K562 (cell line): Measurements from ENCODE around the gene CYP2A6. TPM values are rescaled to one million over a fixed set of nuclear protein-coding genes. Genes with fewer than 3 reads are reported as not detected.
"Not testable (repeated sequence)": the region's sequence is repeated elsewhere in the genome, so short reads cannot be mapped to it uniquely, and the experiment has no call there.

Source experiments
- ATAC-seq: fragments of 200-7000 bp; cut with Tn5 transposase; 3 replicates; pipeline ENCODE4 v1.9.1; 2020; ENCODE audit warnings: moderate library complexity
- BruUV-seq: library from RNA; stranded (reverse); fragments of 400-500 nt; replicated peaks from 2 replicates; lab custom pipeline; 2021; lab: Mats Ljungman, UMichigan
- CTCF ChIA-PET: fragments of 300-600 bp; formaldehyde crosslinking; extraction: SDS; loops from one replicate; lab custom pipeline; 2021; ENCODE audit warnings: low intra/inter-chr PET ratio; lab: Yijun Ruan, JAX
- POLR2A ChIA-PET: fragments of 300-600, 350-650 bp; sonication (Branson Sonifier 250); formaldehyde crosslinking; extraction: SDS; loops from one replicate; lab custom pipeline; 2021; ENCODE audit warnings: antibody characterized with exemption, inconsistent platforms; lab: Yijun Ruan, JAX
- DNase-seq, 4 experiments: peaks; one replicate each; pipeline versions ENCODE4 v3.0.0 to v3.0.0-alpha.2; 2011 to 2018; ENCODE audit warnings: low spot score in 3 of 4, mixed read lengths in 3 of 4; ENCODE audit errors: extremely low read depth in 1 of 4
- FAIRE-seq: peaks from 2 replicates; lab custom pipeline; 2011; peaks lifted over from hg19 to GRCh38; lab: Jason Lieb, UNC
- H2AFZ ChIP-seq: 2 replicates; pipeline ENCODE4 v1.6.0; 2011; ENCODE audit warnings: low read depth, low read length, control low read depth, inconsistent platforms
- H3K27ac ChIP-seq: fragments of 200-600 bp; 3 replicates; pipeline ENCODE4 v1.8.0; 2011; ENCODE audit warnings: low read depth, mild to moderate bottlenecking, control low read depth, inconsistent platforms, low read length, moderate library complexity, mixed read lengths; ENCODE audit errors: extremely low read depth
- H3K27me3 ChIP-seq, 2 experiments: fragments of 300-600 bp in 1 of 2; 2 replicates in 1 of 2; 3 replicates in 1 of 2; pipeline versions ENCODE4 v1.6.0 to v1.8.0; 2011; ENCODE audit warnings: inconsistent platforms in 2 of 2, low read length in 2 of 2, mild to moderate bottlenecking in 1 of 2, mixed read lengths in 1 of 2, moderate library complexity in 1 of 2; ENCODE audit not compliant: control insufficient read depth in 2 of 2, insufficient read depth in 2 of 2
- H3K36me3 ChIP-seq: fragments of 300-600 bp; 3 replicates; pipeline ENCODE4 v1.8.0; 2011; ENCODE audit warnings: mild to moderate bottlenecking, low read length, inconsistent platforms; ENCODE audit not compliant: control insufficient read depth, insufficient read depth
- H3K4me1 ChIP-seq, 2 experiments: fragments of 200-600 bp in 1 of 2; replicated peaks in 1 of 2; 2 replicates in 1 of 2; 3 replicates in 1 of 2; pipeline versions ENCODE4 v1.5.1 to v1.8.0; 2011; ENCODE audit warnings: inconsistent platforms in 2 of 2, low read length in 2 of 2, mild to moderate bottlenecking in 1 of 2, mixed read lengths in 1 of 2, moderate library complexity in 1 of 2; ENCODE audit not compliant: control insufficient read depth in 2 of 2, insufficient read depth in 2 of 2
- H3K4me2 ChIP-seq: 2 replicates; pipeline ENCODE4 v1.6.1; 2011; ENCODE audit warnings: low read length, control low read depth, inconsistent platforms, mixed read lengths; ENCODE audit not compliant: insufficient read depth
- H3K4me3 ChIP-seq: fragments of 200-600 bp; sonication (generic), shearing (Covaris generic); 2 replicates; pipeline ENCODE4 v1.5.1; 2016; ENCODE audit warnings: control low read depth, inconsistent platforms
- H3K79me2 ChIP-seq: fragments of 200-600 bp; 3 replicates; pipeline ENCODE4 v1.8.0; 2011; ENCODE audit warnings: low read length, inconsistent platforms; ENCODE audit not compliant: control insufficient read depth, insufficient read depth
- H3K9ac ChIP-seq, 2 experiments: 2 replicates each; pipeline versions ENCODE4 v1.6.0 to v1.6.1; 2011; ENCODE audit warnings: low read depth in 2 of 2, low read length in 2 of 2, control low read depth in 1 of 2, inconsistent platforms in 1 of 2, mild to moderate bottlenecking in 1 of 2, mixed read lengths in 1 of 2; ENCODE audit not compliant: insufficient read depth in 1 of 2
- H3K9me1 ChIP-seq: one replicate; pipeline ENCODE4 v1.6.0; 2011; ENCODE audit warnings: inconsistent platforms, mild to moderate bottlenecking, low read length, moderate library complexity; ENCODE audit not compliant: control insufficient read depth, insufficient read depth
- H3K9me3 ChIP-seq: replicated peaks from 2 replicates; pipeline ENCODE4 v1.5.1; 2011; ENCODE audit warnings: low read depth, low read length, inconsistent platforms; ENCODE audit not compliant: control insufficient read depth, insufficient read depth
- H4K20me1 ChIP-seq: replicated peaks from 2 replicates; pipeline ENCODE4 v1.6.1; 2011; ENCODE audit warnings: low read length, inconsistent platforms, mixed read lengths; ENCODE audit not compliant: control insufficient read depth, insufficient read depth
- ARID1B ChIP-seq: fragments of 450-650 bp; IDR thresholded peaks from 2 replicates; pipeline ENCODE4 v1.6.1; 2016; ENCODE audit warnings: antibody characterized with exemption, mild to moderate bottlenecking, inconsistent platforms
- CBFA2T3 ChIP-seq: fragments of 450-650 bp; IDR thresholded peaks from 2 replicates; pipeline ENCODE4 v1.6.1; 2017
- CXXC5 ChIP-seq: fragments of 250-450 bp; sonication (Bioruptor Pico); IDR thresholded peaks from 2 replicates; pipeline ENCODE4 v1.8.0; 2022; ENCODE audit warnings: inconsistent platforms, mild to moderate bottlenecking, moderate library complexity
- HDGF ChIP-seq: fragments of 450-650 bp; IDR thresholded peaks from 2 replicates; pipeline ENCODE4 v1.6.1; 2016
- MAX ChIP-seq: sonication (generic); formaldehyde crosslinking; IDR thresholded peaks from 2 replicates; pipeline ENCODE4 v1.9.0; 2022; ENCODE audit warnings: mild to moderate bottlenecking, missing genetic modification reagents
- NFE2 ChIP-seq: IDR thresholded peaks from 2 replicates; pipeline ENCODE4 v1.6.1; 2014; ENCODE audit warnings: antibody characterized with exemption, low read depth
- NR2C1 ChIP-seq, 2 experiments: fragments of 450-650 bp; IDR thresholded peaks; 2 replicates each; pipeline ENCODE4 v1.6.1; 2017; ENCODE audit warnings: mild to moderate bottlenecking in 2 of 2, antibody characterized with exemption in 1 of 2, inconsistent platforms in 1 of 2, missing compliant biosample characterization in 1 of 2, missing genetic modification characterization in 1 of 2
- NR2C2 ChIP-seq, 2 experiments: fragments of 200-800 bp in 1 of 2; sonication (Bioruptor generic) in 1 of 2; sonication (generic) in 1 of 2; formaldehyde crosslinking in 1 of 2; IDR thresholded peaks; 2 replicates each; pipeline versions ENCODE4 v1.6.1 to v1.8.0; 2016 to 2022; ENCODE audit warnings: mild to moderate bottlenecking in 1 of 2, missing compliant biosample characterization in 1 of 2, missing genetic modification characterization in 1 of 2, missing genetic modification reagents in 1 of 2
- NR4A1 ChIP-seq, 2 experiments: fragments of 250-450 bp in 1 of 2; fragments of 450-650 bp in 1 of 2; sonication (Bioruptor Pico) in 1 of 2; IDR thresholded peaks; 2 replicates each; pipeline versions ENCODE4 v1.4.0 to v1.6.1; 2016 to 2020; ENCODE audit warnings: mild to moderate bottlenecking in 2 of 2, missing compliant biosample characterization in 1 of 2, missing genetic modification characterization in 1 of 2, moderate library complexity in 1 of 2
- ZNF592 ChIP-seq: fragments of 450-650 bp; IDR thresholded peaks from 2 replicates; pipeline ENCODE4 v1.6.1; 2017; ENCODE audit warnings: antibody characterized with exemption, mild to moderate bottlenecking
- WGBS: fragments of 100-300 bp; shearing (Covaris generic); methylation state at CpG from one replicate; pipeline ENCODE4 v1.1.6; 2016; ENCODE audit warnings: low coverage, mixed read lengths; ENCODE audit not compliant: insufficient coverage; ENCODE audit errors: missing lambda C conversion rate; 5-methylcytosine and 5-hydroxymethylcytosine counted together
- in situ Hi-C: fragments of 300-500 bp; cut with MboI; formaldehyde crosslinking; loops from 4 replicates; pipeline ENCODE4 v1.15.0; 2018; ENCODE audit warnings: inconsistent platforms, mixed read lengths
- intact Hi-C: fragments of 100-400 bp; cut with micrococcal nuclease; formaldehyde crosslinking; loops from 2 replicates; pipeline ENCODE4 v1.14.2; 2022
- polyA plus RNA-seq, 8 experiments: library from polyadenylated mRNA; depleted of rRNA in 4 of 8; stranded (reverse) in 5 of 8; unstranded in 3 of 8; fragments of >200 nt; fragmentation: Nextera tagmentation in 2 of 8; fragmentation: Illumina TruSeq in 1 of 8; extraction: Ambion mirVana in 2 of 8; extraction: Trizol in 1 of 8; gene quantifications; 2 replicates each; pipeline versions ENCODE4 v1.2.1 to v1.2.3, GENCODE V29; 2011 to 2014; ENCODE audit warnings: inconsistent platforms in 1 of 8, missing spikeins in 1 of 8
- total RNA-seq, 7 experiments: library from RNA; depleted of rRNA in 6 of 7; stranded (reverse); fragments of >200 nt in 6 of 7; fragmentation: Illumina TruSeq in 2 of 7; extraction: Trizol in 2 of 7; gene quantifications; 2 replicates each; pipeline versions ENCODE4 v1.2.1 to v1.2.3, GENCODE V29; 2011 to 2021; ENCODE audit warnings: low replicate concordance in 1 of 7

The CYP2A6 gene
- total and polyA plus RNA-seq, 9 of the 15 experiments (the other 6 are each of a cell fraction or from before 2014, with no cell fraction given) = 0.31 TPM; not detected in 8

- WGBS = 54% methylated on average over 29 of the region's 29 CpGs
- H3K27me3 ChIP-seq; POLR2A ChIA-PET; FAIRE-seq; H3K36me3 ChIP-seq; CTCF ChIA-PET; H4K20me1 ChIP-seq; H3K9me1 ChIP-seq; H3K79me2 ChIP-seq; intact Hi-C loops; H3K9me3 ChIP-seq; H3K4me3 ChIP-seq; in situ Hi-C loops; TF ChIP-seq NR2C2, NR4A1 (CRISPR knock-in tag; IDR thresholded peaks at IDR 0.05): not testable (repeated sequence)
- DNase-seq (peak in 1 of 4 experiments; percentile 72), ATAC-seq (peak; percentile 67)
- BruUV-seq = TSS peak; percentile 64
- H3K4me1 ChIP-seq = peaks cover 42 to 48% of the 10 kb centered on the region in 2 experiments
- peak overlapping the region; percentile 73 for H3K4me2 ChIP-seq
- H2AFZ ChIP-seq = peak overlapping the region; percentile 82
- H3K9ac ChIP-seq = peak overlapping the region in 1 of 2 experiments; percentile 56; a peak in 2 of 4 replicates
- H3K27ac ChIP-seq = peak overlapping the region; percentile 47; the same call in 1 of the 3 replicates
- TF ChIP-seq NR2C1 (IDR thresholded peaks at IDR 0.05) (peak; percentile 82), NR2C1 (tag; IDR thresholded peaks at IDR 0.05) (peak; percentile 88), CXXC5 (0 out of 2 replicates have a peak, but pooled peaks have one; percentile 22), CBFA2T3 (peak; percentile 40), HDGF (peak; percentile 70; the same call in 1 of the 2 replicates), NFE2 (peak; percentile 34; the same call in 1 of the 2 replicates), MAX (CRISPR knock-in tag) (peak; percentile 66; the same call in 1 of the 2 replicates), NR2C2 (tag; IDR thresholded peaks at IDR 0.05) (peak; percentile 71), NR4A1 (tag; IDR thresholded peaks at IDR 0.05) (0 out of 2 replicates have a peak, but pooled peaks have one; percentile 29), ARID1B (0 out of 2 replicates have a peak, but pooled peaks have one; percentile 7), ZNF592 (0 out of 2 replicates have a peak, but pooled peaks have one; percentile 29)
These were observed 23.4 kb downstream of the CYP2A6 start for GRCh38 chr19:40826699-40827385.
